OCI-LY7 (cell line): ENCODE data around the gene KLHL28. TPM values are rescaled to one million over a fixed set of nuclear protein-coding genes. Genes with fewer than 3 reads are reported as not detected.

Source experiments
- BruUV-seq: library from RNA; stranded (reverse); fragments of 400-500 nt; replicated peaks from 2 replicates; lab custom pipeline; 2021; lab: Mats Ljungman, UMichigan
- CTCF ChIA-PET: fragments of 300-600 bp; sonication (Branson Sonifier 250); formaldehyde crosslinking; loops from one replicate; lab custom pipeline; 2022; ENCODE audit warnings: antibody characterized with exemption; ENCODE audit not compliant: unreplicated experiment; lab: Charles Lee
- POLR2A ChIA-PET: fragments of 300-600 bp; sonication (Branson Sonifier 250); formaldehyde crosslinking; loops from one replicate; lab custom pipeline; 2022; ENCODE audit warnings: antibody characterized with exemption; lab: Charles Lee
- DNase-seq: peaks from one replicate; pipeline ENCODE4 v3.0.0-alpha.2; 2015; ENCODE audit warnings: low spot score
- H2AFZ ChIP-seq: fragments of 200-600 bp; sonication (generic), shearing (Covaris generic); 2 replicates; pipeline ENCODE4 v1.6.1; 2014; ENCODE audit warnings: mild to moderate bottlenecking, antibody characterized with exemption, low read length, moderate library complexity
- H3K27ac ChIP-seq: fragments of 200-600 bp; sonication (generic); 2 replicates; pipeline ENCODE4 v1.5.1; 2014; ENCODE audit warnings: mixed run types, low read depth, mild to moderate bottlenecking, moderate library complexity, low read length, inconsistent platforms; ENCODE audit not compliant: poor library complexity, severe bottlenecking
- H3K36me3 ChIP-seq: fragments of 200-600 bp; sonication (generic); 2 replicates; pipeline ENCODE4 v1.6.1; 2014; ENCODE audit warnings: mild to moderate bottlenecking, antibody characterized with exemption, low read length, moderate library complexity, mixed read lengths; ENCODE audit not compliant: insufficient read depth
- H3K4me1 ChIP-seq: fragments of 200-600 bp; sonication (generic); 2 replicates; pipeline ENCODE4 v1.5.1; 2014; ENCODE audit warnings: mild to moderate bottlenecking, low read length; ENCODE audit not compliant: insufficient read depth, poor library complexity, severe bottlenecking
- H3K4me2 ChIP-seq: fragments of 200-600 bp; sonication (generic); 2 replicates; pipeline ENCODE4 v1.6.1; 2014; ENCODE audit warnings: mild to moderate bottlenecking, low read length
- H3K4me3 ChIP-seq: fragments of 200-600 bp; sonication (generic); 2 replicates; pipeline ENCODE4 v1.5.1; 2014; ENCODE audit warnings: mild to moderate bottlenecking, low read depth, low read length; ENCODE audit not compliant: poor library complexity, severe bottlenecking
- H3K79me2 ChIP-seq: fragments of 200-600 bp; sonication (generic); 2 replicates; pipeline ENCODE4 v1.6.1; 2016; ENCODE audit warnings: low read depth, mild to moderate bottlenecking, low read length, moderate library complexity, mixed read lengths; ENCODE audit not compliant: insufficient read depth
- H3K9me2 ChIP-seq: fragments of 200-600 bp; sonication (generic); 2 replicates; pipeline ENCODE4 v1.6.1; 2016; ENCODE audit warnings: mild to moderate bottlenecking, low read length, mixed read lengths; ENCODE audit not compliant: insufficient read depth
- H3K9me3 ChIP-seq: fragments of 200-600 bp; sonication (generic); 2 replicates; pipeline ENCODE4 v1.6.1; 2014; ENCODE audit warnings: mild to moderate bottlenecking, mixed run types, low read length, mixed read lengths
- H4K20me1 ChIP-seq: fragments of 200-600 bp; sonication (generic); 2 replicates; pipeline ENCODE4 v1.6.1; 2014; ENCODE audit warnings: mild to moderate bottlenecking, antibody characterized with exemption, low read length, moderate library complexity, mixed read lengths; ENCODE audit not compliant: insufficient read depth
- EZH2phosphoT487 ChIP-seq: fragments of 200-600 bp; sonication (generic); IDR thresholded peaks from 2 replicates; pipeline ENCODE4 v1.6.1; 2018; ENCODE audit warnings: low read depth, borderline replicate concordance, mild to moderate bottlenecking, mixed run types, antibody characterized with exemption, low read length, moderate library complexity, mixed read lengths
- intact Hi-C: fragments of 100-400 bp; cut with micrococcal nuclease; formaldehyde crosslinking; loops from one replicate; pipeline ENCODE4 v1.10.0; 2022; ENCODE audit not compliant: unreplicated experiment
- total RNA-seq, 2 experiments: library from RNA; depleted of rRNA in 1 of 2; stranded (reverse); fragments of >200 nt in 1 of 2; shearing (Covaris generic) in 1 of 2; gene quantifications; 2 replicates each; pipeline ENCODE4 v1.2.3, GENCODE V29; 2014 to 2022
- TF ChIP-seq, protein P1 (sequence below): fragments of 200-600 bp; sonication (generic); conservative IDR thresholded peaks from 2 replicates; pipeline ENCODE4 v1.5.1; 2014; ENCODE audit warnings: mild to moderate bottlenecking, antibody characterized with exemption, low read length, moderate library complexity, mixed read lengths

KLHL28 gene
- total RNA-seq, 2 experiments from 2014 or later = 10.6 to 11.9 TPM

GRCh38 chr14:44971459-44971858 lies 9.7 kb upstream of the KLHL28 start:
- intact Hi-C loops = no loop called here
- Histone ChIP-seq H3K4me3 (no peak overlapping the region), H3K79me2 (peaks cover 100% of the 10 kb centered on the region), H3K4me1 (peaks cover 13% of the 10 kb centered on the region), H3K9me3 (peaks cover 10% of the 10 kb centered on the region), H3K4me2 (no peak overlapping the region), H3K27ac (no peak overlapping the region), H3K9me2 (no peaks in the 10 kb centered on the region), H3K36me3 (peaks cover 41% of the 10 kb centered on the region), H4K20me1 (peaks cover 8% of the 10 kb centered on the region; the same call in 1 of the 2 replicates), H2AFZ (no peak overlapping the region)
- TF ChIP-seq, protein P1, sequence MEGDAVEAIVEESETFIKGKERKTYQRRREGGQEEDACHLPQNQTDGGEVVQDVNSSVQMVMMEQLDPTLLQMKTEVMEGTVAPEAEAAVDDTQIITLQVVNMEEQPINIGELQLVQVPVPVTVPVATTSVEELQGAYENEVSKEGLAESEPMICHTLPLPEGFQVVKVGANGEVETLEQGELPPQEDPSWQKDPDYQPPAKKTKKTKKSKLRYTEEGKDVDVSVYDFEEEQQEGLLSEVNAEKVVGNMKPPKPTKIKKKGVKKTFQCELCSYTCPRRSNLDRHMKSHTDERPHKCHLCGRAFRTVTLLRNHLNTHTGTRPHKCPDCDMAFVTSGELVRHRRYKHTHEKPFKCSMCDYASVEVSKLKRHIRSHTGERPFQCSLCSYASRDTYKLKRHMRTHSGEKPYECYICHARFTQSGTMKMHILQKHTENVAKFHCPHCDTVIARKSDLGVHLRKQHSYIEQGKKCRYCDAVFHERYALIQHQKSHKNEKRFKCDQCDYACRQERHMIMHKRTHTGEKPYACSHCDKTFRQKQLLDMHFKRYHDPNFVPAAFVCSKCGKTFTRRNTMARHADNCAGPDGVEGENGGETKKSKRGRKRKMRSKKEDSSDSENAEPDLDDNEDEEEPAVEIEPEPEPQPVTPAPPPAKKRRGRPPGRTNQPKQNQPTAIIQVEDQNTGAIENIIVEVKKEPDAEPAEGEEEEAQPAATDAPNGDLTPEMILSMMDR = no peak
- TF ChIP-seq EZH2phosphoT487 = no peak
- ChIA-PET POLR2A (no interaction called here), CTCF (no interaction called here)
- BruUV-seq = no TSS peak
- DNase-seq = no peak

- no peak overlapping the region for H3K4me2 ChIP-seq
- no peak overlapping the region for H2AFZ ChIP-seq
- H3K79me2 ChIP-seq = peaks cover 100% of the 10 kb centered on the region
- no peak overlapping the region for H3K27ac ChIP-seq
- H4K20me1 ChIP-seq = peaks cover 8% of the 10 kb centered on the region; the same call in 1 of the 2 replicates
- DNase-seq = no peak
- CTCF ChIA-PET = no interaction called here
- H3K9me2 ChIP-seq = no peaks in the 10 kb centered on the region
- no peak overlapping the region for H3K4me3 ChIP-seq
- POLR2A ChIA-PET = no interaction called here
- peaks cover 13% of the 10 kb centered on the region for H3K4me1 ChIP-seq
- TF ChIP-seq EZH2phosphoT487 = no peak
- TF ChIP-seq, protein P1 = no peak
- H3K36me3 ChIP-seq = peaks cover 36% of the 10 kb centered on the region
- intact Hi-C loops = no loop called here
- H3K9me3 ChIP-seq = peaks cover 10% of the 10 kb centered on the region
- no TSS peak for BruUV-seq
Observed at GRCh38 chr14:44970907-44971306, 9.2 kb upstream of the KLHL28 start.

- intact Hi-C loops = no loop called here
- ChIA-PET POLR2A (interaction anchor here (0.7 to 0.9 kb wide), 3 partner anchors 11 to 228 kb away, joined by 3 to 4 read pairs (median 3); no protein-coding TSS in a partner anchor), CTCF (no interaction called here)
- Histone ChIP-seq H3K9me2 (no peaks in the 10 kb centered on the region), H3K9me3 (peaks cover 10% of the 10 kb centered on the region), H3K4me3 (peak overlapping the region; percentile 33), H2AFZ (no peak overlapping the region), H4K20me1 (peaks cover 16% of the 10 kb centered on the region; the same call in 1 of the 2 replicates), H3K4me2 (peak overlapping the region; percentile 53), H3K27ac (no peak overlapping the region), H3K4me1 (peaks cover 13% of the 10 kb centered on the region), H3K79me2 (peaks cover 100% of the 10 kb centered on the region), H3K36me3 (peaks cover 36% of the 10 kb centered on the region)
- no peak for DNase-seq
- no peak for TF ChIP-seq EZH2phosphoT487
- TF ChIP-seq, protein P1 = no peak
- no TSS peak for BruUV-seq
Observed at GRCh38 chr14:44968714-44969113, 7.0 kb upstream of the KLHL28 start.
